PC-9 (cell line): ENCODE data around the gene IL36G. TPM values are rescaled to one million over a fixed set of nuclear protein-coding genes. Genes with fewer than 3 reads are reported as not detected.
A peak's percentile ranks its signal among the peaks of the same experiment; 100 is the strongest.

Experiments used
- BruUV-seq: library from RNA; stranded (reverse); fragments of 400-500 nt; replicated peaks from 2 replicates; lab custom pipeline; 2021; lab: Mats Ljungman, UMichigan
- CTCF ChIA-PET: fragments of 300-600 bp; sonication (Branson Sonifier 250); formaldehyde crosslinking; loops from one replicate; lab custom pipeline; 2022; ENCODE audit warnings: antibody characterized with exemption; lab: Charles Lee
- POLR2A ChIA-PET: fragments of 300-600 bp; sonication (Branson Sonifier 250); formaldehyde crosslinking; loops from one replicate; lab custom pipeline; 2022; ENCODE audit warnings: antibody characterized with exemption; ENCODE audit not compliant: unreplicated experiment; lab: Charles Lee
- DNase-seq, 2 experiments: peaks; one replicate each; pipeline versions ENCODE4 v3.0.0 to v3.0.0-alpha.2; 2015 to 2022; ENCODE audit warnings: mixed read lengths in 1 of 2
- H2AFZ ChIP-seq: fragments of 200-600 bp; sonication (generic); 2 replicates; pipeline ENCODE4 v1.8.1; 2017; ENCODE audit warnings: antibody characterized with exemption
- H3F3A ChIP-seq: fragments of 200-600 bp; sonication (generic); 2 replicates; pipeline ENCODE4 v1.8.1; 2017; ENCODE audit warnings: antibody characterized with exemption, mild to moderate bottlenecking, low read depth; ENCODE audit not compliant: insufficient read depth
- H3K27ac ChIP-seq: fragments of 200-600 bp; sonication (generic); 2 replicates; pipeline ENCODE4 v1.6.1; 2016; ENCODE audit warnings: mixed run types
- H3K27me3 ChIP-seq: fragments of 200-600 bp; sonication (generic); 2 replicates; pipeline ENCODE4 v1.6.1; 2016; ENCODE audit warnings: low read depth, mixed run types; ENCODE audit not compliant: insufficient read depth
- H3K36me3 ChIP-seq: fragments of 200-600 bp; sonication (generic); 2 replicates; pipeline ENCODE4 v1.6.1; 2016; ENCODE audit warnings: low read depth, mixed run types
- H3K4me1 ChIP-seq: fragments of 200-600 bp; sonication (generic); replicated peaks from 2 replicates; pipeline ENCODE4 v1.6.1; 2016; ENCODE audit warnings: mixed run types; ENCODE audit not compliant: insufficient read depth
- H3K4me2 ChIP-seq: fragments of 200-600 bp; sonication (generic); 2 replicates; pipeline ENCODE4 v1.6.1; 2017; ENCODE audit warnings: mixed run types
- H3K4me3 ChIP-seq: fragments of 200-600 bp; sonication (generic); 2 replicates; pipeline ENCODE4 v1.6.1; 2016; ENCODE audit warnings: mixed run types
- H3K79me2 ChIP-seq: fragments of 200-600 bp; sonication (generic); 2 replicates; pipeline ENCODE4 v1.6.1; 2017; ENCODE audit warnings: low read depth, mixed run types
- H3K9me2 ChIP-seq: fragments of 200-600 bp; sonication (generic); 2 replicates; pipeline ENCODE4 v1.8.1; 2017; ENCODE audit warnings: mild to moderate bottlenecking; ENCODE audit not compliant: insufficient read depth
- H3K9me3 ChIP-seq: fragments of 200-600 bp; sonication (generic); 2 replicates; pipeline ENCODE4 v1.8.1; 2016; ENCODE audit warnings: low read depth; ENCODE audit not compliant: insufficient read depth
- H4K20me1 ChIP-seq: fragments of 200-600 bp; sonication (generic); 2 replicates; pipeline ENCODE4 v1.8.1; 2017; ENCODE audit not compliant: insufficient read depth
- CTCF ChIP-seq: fragments of 200-600 bp; sonication (generic); conservative IDR thresholded peaks from 2 replicates; pipeline ENCODE4 v1.6.1; 2017; ENCODE audit warnings: mixed run types, antibody characterized with exemption, mild to moderate bottlenecking, moderate library complexity
- EZH2 ChIP-seq: fragments of 200-600 bp; sonication (generic); IDR thresholded peaks from 2 replicates; pipeline ENCODE4 v1.8.0; 2017; ENCODE audit warnings: antibody characterized with exemption, low read depth
- intact Hi-C: fragments of 100-400 bp; cut with micrococcal nuclease; formaldehyde crosslinking; loops from one replicate; pipeline ENCODE4 v1.10.0; 2022; ENCODE audit not compliant: unreplicated experiment
- total RNA-seq: library from RNA; stranded (reverse); gene quantifications from 2 replicates; pipeline ENCODE4 v1.2.3, GENCODE V29; 2021

The IL36G gene
- total RNA-seq, 1 experiment from 2014 or later = not detected

- CTCF ChIA-PET = interaction anchor here (0.7 kb wide), 1 partner anchor 303 kb away, joined by 6 read pairs; no protein-coding TSS in a partner anchor
Observed at GRCh38 chr2:112936927-112937232, 40.9 kb upstream of the IL36G start.

GRCh38 chr2:112938904-112939303 is 38.9 kb upstream of the IL36G start:
- peak; percentile 74 to 83 for DNase-seq
- no peaks in the 10 kb centered on the region for H4K20me1 ChIP-seq
- H3K27me3 ChIP-seq = no peaks in the 10 kb centered on the region
- ChIA-PET CTCF (no interaction called here), POLR2A (no interaction called here)
- no peaks in the 10 kb centered on the region for H3K9me2 ChIP-seq
- no peak overlapping the region for H2AFZ ChIP-seq
- H3F3A ChIP-seq = peaks cover 12% of the 10 kb centered on the region; the same call in 1 of the 2 replicates
- H3K4me1 ChIP-seq = peaks cover 28% of the 10 kb centered on the region
- intact Hi-C loops = loop anchor here (1.0 to 5.0 kb wide), 3 partner anchors 72 to 457 kb away; partner anchors contain the start of genes CKAP2L and TTL
- H3K4me3 ChIP-seq = no peak overlapping the region
- no TSS peak for BruUV-seq
- H3K36me3 ChIP-seq = no peaks in the 10 kb centered on the region
- no peaks in the 10 kb centered on the region for H3K9me3 ChIP-seq
- no peak overlapping the region for H3K4me2 ChIP-seq
- peak overlapping the region; percentile 36; the same call in 1 of the 2 replicates for H3K27ac ChIP-seq
- H3K79me2 ChIP-seq = no peaks in the 10 kb centered on the region
- TF ChIP-seq EZH2 (no peak), CTCF (no peak)

More at GRCh38 chr2:112936927-112937232, 40.9 kb upstream of the IL36G start:
- H3K79me2 ChIP-seq = no peaks in the 10 kb centered on the region
- no peaks in the 10 kb centered on the region for H3K9me2 ChIP-seq
- no TSS peak for BruUV-seq
- no peak overlapping the region for H3K4me3 ChIP-seq
- peak overlapping the region; percentile 47; the same call in 1 of the 2 replicates for H3K27ac ChIP-seq
- no peaks in the 10 kb centered on the region for H3K27me3 ChIP-seq
- POLR2A ChIA-PET = no interaction called here
- no peaks in the 10 kb centered on the region for H3K9me3 ChIP-seq
- no peak for TF ChIP-seq EZH2
- no peak for TF ChIP-seq CTCF
- H3F3A ChIP-seq = peaks cover 12% of the 10 kb centered on the region; the same call in 1 of the 2 replicates
- no peaks in the 10 kb centered on the region for H3K36me3 ChIP-seq
- intact Hi-C loops = loop anchor here (1.0 to 5.0 kb wide), 3 partner anchors 46 to 455 kb away; partner anchors contain the start of gene TTL
- DNase-seq = no peak
- H3K4me2 ChIP-seq = no peak overlapping the region
- H4K20me1 ChIP-seq = no peaks in the 10 kb centered on the region
- no peak overlapping the region for H2AFZ ChIP-seq
- peaks cover 17% of the 10 kb centered on the region for H3K4me1 ChIP-seq

GRCh38 chr2:112939425-112939824 is 38.4 kb upstream of the IL36G start:
- BruUV-seq = no TSS peak
- Histone ChIP-seq H3F3A (peaks cover 12% of the 10 kb centered on the region; the same call in 1 of the 2 replicates), H3K9me2 (no peaks in the 10 kb centered on the region), H4K20me1 (no peaks in the 10 kb centered on the region), H3K9me3 (0 out of 2 replicates have a peak, but pooled peaks cover 1% of the 10 kb centered on the region), H3K4me1 (peaks cover 28% of the 10 kb centered on the region), H3K27me3 (no peaks in the 10 kb centered on the region), H3K4me3 (no peak overlapping the region), H3K4me2 (no peak overlapping the region), H3K36me3 (no peaks in the 10 kb centered on the region), H3K79me2 (no peaks in the 10 kb centered on the region), H2AFZ (no peak overlapping the region), H3K27ac (no peak overlapping the region)
- CTCF ChIA-PET = no interaction called here
- DNase-seq = no peak
- POLR2A ChIA-PET = no interaction called here
- intact Hi-C loops = loop anchor here (1.0 to 5.0 kb wide), 3 partner anchors 72 to 457 kb away; partner anchors contain the start of genes CKAP2L and TTL
- TF ChIP-seq EZH2 (no peak), CTCF (no peak)
